Measurements from ENCODE around the gene AFMID. TPM values are rescaled to one million over a fixed set of nuclear protein-coding genes. Genes with fewer than 3 reads are reported as not detected.
A peak's percentile ranks its signal among the peaks of the same experiment; 100 is the strongest.

Gene AFMID
- total and polyA plus RNA-seq, 9 of the 15 experiments (the other 6 are each of a cell fraction or from before 2014, with no cell fraction given) = 62.1 to 188 (median 74.4) TPM

DNA sequence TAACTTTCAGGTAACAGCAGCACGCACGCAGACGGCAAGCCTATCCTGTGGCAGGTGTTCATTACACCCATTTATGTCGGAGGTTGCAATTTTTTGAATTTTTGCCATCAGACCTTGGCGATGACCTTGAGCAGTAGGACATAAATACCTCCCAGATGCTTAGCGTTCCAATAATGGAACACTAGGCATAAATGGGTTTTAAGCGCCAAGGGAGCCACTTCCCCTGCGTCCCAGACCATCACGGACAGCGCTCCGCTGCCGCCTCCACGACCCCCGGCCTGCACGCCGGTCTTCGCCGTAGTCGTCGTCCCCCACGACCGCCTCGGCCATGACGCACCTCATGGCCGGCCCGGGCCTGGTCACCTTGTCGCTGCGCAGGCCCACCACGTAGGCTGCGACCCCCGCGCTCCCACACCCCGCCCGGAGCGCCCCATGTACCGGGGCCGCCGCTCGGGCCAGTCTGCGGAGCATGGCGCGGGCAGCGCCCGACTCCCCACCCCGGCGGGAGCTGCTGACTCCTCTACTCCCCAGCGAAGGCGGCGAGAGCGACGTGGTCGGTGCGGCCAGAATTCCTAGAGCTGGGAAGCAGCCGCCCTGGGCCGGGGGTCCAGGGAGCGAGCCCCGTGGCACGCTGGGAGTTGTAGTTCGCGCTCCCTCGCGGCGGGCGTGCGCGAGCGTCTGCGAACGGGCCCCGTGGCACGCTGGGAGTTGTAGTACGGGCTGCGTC, 66.9 kb downstream of the AFMID start (continued):
- no peak for TF ChIP-seq CBX8 (IDR thresholded peaks at IDR 0.05; ENCODE audit: borderline replicate concordance, extremely low read depth, low read depth, low read length, poor library complexity, severe bottlenecking)
- TF ChIP-seq ELF1 (tag; IDR thresholded peaks at IDR 0.05) = peak; percentile 17; the same call in 1 of the 2 replicates
- TF ChIP-seq MTA2 (IDR thresholded peaks at IDR 0.05; ENCODE audit: low read depth) = no peak
- no peak for TF ChIP-seq RBM34 (IDR thresholded peaks at IDR 0.05; ENCODE audit: borderline replicate concordance, insufficient read depth, low read length)
- TF ChIP-seq, protein P1, sequence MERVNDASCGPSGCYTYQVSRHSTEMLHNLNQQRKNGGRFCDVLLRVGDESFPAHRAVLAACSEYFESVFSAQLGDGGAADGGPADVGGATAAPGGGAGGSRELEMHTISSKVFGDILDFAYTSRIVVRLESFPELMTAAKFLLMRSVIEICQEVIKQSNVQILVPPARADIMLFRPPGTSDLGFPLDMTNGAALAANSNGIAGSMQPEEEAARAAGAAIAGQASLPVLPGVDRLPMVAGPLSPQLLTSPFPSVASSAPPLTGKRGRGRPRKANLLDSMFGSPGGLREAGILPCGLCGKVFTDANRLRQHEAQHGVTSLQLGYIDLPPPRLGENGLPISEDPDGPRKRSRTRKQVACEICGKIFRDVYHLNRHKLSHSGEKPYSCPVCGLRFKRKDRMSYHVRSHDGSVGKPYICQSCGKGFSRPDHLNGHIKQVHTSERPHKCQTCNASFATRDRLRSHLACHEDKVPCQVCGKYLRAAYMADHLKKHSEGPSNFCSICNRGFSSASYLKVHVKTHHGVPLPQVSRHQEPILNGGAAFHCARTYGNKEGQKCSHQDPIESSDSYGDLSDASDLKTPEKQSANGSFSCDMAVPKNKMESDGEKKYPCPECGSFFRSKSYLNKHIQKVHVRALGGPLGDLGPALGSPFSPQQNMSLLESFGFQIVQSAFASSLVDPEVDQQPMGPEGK (CRISPR knock-in tag; IDR thresholded peaks at IDR 0.05; ENCODE audit: borderline replicate concordance) = no peak
- no peak for TF ChIP-seq WHSC1 (IDR thresholded peaks at IDR 0.05; ENCODE audit: low read length)
- TF ChIP-seq SRSF3 (IDR thresholded peaks at IDR 0.05; ENCODE audit: insufficient read depth, low read length) = peak; percentile 66; the same call in 1 of the 2 replicates
- TF ChIP-seq, protein P2, sequence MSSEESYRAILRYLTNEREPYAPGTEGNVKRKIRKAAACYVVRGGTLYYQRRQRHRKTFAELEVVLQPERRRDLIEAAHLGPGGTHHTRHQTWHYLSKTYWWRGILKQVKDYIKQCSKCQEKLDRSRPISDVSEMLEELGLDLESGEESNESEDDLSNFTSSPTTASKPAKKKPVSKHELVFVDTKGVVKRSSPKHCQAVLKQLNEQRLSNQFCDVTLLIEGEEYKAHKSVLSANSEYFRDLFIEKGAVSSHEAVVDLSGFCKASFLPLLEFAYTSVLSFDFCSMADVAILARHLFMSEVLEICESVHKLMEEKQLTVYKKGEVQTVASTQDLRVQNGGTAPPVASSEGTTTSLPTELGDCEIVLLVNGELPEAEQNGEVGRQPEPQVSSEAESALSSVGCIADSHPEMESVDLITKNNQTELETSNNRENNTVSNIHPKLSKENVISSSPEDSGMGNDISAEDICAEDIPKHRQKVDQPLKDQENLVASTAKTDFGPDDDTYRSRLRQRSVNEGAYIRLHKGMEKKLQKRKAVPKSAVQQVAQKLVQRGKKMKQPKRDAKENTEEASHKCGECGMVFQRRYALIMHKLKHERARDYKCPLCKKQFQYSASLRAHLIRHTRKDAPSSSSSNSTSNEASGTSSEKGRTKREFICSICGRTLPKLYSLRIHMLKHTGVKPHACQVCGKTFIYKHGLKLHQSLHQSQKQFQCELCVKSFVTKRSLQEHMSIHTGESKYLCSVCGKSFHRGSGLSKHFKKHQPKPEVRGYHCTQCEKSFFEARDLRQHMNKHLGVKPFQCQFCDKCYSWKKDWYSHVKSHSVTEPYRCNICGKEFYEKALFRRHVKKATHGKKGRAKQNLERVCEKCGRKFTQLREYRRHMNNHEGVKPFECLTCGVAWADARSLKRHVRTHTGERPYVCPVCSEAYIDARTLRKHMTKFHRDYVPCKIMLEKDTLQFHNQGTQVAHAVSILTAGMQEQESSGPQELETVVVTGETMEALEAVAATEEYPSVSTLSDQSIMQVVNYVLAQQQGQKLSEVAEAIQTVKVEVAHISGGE (CRISPR knock-in tag; IDR thresholded peaks at IDR 0.05) = peak in 1 of 3 experiments; percentile 57; a peak in 2 of 6 replicates
- TF ChIP-seq, protein P3, sequence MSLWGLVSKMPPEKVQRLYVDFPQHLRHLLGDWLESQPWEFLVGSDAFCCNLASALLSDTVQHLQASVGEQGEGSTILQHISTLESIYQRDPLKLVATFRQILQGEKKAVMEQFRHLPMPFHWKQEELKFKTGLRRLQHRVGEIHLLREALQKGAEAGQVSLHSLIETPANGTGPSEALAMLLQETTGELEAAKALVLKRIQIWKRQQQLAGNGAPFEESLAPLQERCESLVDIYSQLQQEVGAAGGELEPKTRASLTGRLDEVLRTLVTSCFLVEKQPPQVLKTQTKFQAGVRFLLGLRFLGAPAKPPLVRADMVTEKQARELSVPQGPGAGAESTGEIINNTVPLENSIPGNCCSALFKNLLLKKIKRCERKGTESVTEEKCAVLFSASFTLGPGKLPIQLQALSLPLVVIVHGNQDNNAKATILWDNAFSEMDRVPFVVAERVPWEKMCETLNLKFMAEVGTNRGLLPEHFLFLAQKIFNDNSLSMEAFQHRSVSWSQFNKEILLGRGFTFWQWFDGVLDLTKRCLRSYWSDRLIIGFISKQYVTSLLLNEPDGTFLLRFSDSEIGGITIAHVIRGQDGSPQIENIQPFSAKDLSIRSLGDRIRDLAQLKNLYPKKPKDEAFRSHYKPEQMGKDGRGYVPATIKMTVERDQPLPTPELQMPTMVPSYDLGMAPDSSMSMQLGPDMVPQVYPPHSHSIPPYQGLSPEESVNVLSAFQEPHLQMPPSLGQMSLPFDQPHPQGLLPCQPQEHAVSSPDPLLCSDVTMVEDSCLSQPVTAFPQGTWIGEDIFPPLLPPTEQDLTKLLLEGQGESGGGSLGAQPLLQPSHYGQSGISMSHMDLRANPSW (CRISPR knock-in tag; IDR thresholded peaks at IDR 0.05) = no peak
- no peak for TF ChIP-seq ZKSCAN3 (CRISPR knock-in tag; IDR thresholded peaks at IDR 0.05)
- TF ChIP-seq, protein P4, sequence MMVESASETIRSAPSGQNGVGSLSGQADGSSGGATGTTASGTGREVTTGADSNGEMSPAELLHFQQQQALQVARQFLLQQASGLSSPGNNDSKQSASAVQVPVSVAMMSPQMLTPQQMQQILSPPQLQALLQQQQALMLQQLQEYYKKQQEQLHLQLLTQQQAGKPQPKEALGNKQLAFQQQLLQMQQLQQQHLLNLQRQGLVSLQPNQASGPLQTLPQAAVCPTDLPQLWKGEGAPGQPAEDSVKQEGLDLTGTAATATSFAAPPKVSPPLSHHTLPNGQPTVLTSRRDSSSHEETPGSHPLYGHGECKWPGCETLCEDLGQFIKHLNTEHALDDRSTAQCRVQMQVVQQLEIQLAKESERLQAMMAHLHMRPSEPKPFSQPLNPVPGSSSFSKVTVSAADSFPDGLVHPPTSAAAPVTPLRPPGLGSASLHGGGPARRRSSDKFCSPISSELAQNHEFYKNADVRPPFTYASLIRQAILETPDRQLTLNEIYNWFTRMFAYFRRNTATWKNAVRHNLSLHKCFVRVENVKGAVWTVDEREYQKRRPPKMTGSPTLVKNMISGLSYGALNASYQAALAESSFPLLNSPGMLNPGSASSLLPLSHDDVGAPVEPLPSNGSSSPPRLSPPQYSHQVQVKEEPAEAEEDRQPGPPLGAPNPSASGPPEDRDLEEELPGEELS (CRISPR knock-in tag; IDR thresholded peaks at IDR 0.05; ENCODE audit: borderline replicate concordance) = no peak; the same call in 1 of the 2 replicates
- TF ChIP-seq, protein P5, sequence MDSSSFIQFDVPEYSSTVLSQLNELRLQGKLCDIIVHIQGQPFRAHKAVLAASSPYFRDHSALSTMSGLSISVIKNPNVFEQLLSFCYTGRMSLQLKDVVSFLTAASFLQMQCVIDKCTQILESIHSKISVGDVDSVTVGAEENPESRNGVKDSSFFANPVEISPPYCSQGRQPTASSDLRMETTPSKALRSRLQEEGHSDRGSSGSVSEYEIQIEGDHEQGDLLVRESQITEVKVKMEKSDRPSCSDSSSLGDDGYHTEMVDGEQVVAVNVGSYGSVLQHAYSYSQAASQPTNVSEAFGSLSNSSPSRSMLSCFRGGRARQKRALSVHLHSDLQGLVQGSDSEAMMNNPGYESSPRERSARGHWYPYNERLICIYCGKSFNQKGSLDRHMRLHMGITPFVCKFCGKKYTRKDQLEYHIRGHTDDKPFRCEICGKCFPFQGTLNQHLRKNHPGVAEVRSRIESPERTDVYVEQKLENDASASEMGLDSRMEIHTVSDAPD (CRISPR knock-in tag; IDR thresholded peaks at IDR 0.05) = no peak
- TF ChIP-seq PML (IDR thresholded peaks at IDR 0.05; ENCODE audit: low read length) = 0 out of 2 replicates have a peak, but pooled peaks have one; percentile 14
